HuH-7.5 (cell line): ENCODE measurements around the gene SLC30A3.

Source experiments
- DNase-seq: peaks from one replicate; pipeline ENCODE4 v3.0.0; 2011; ENCODE audit warnings: low spot score

The SLC30A3 gene

GRCh38 chr2:27203741-27204140, 59.1 kb downstream of the SLC30A3 start:
- no peak for DNase-seq
